C4-2B (cell line): Measurements from ENCODE around the gene OPN1MW.
"Not testable (repeated sequence)": the region's sequence is repeated elsewhere in the genome, so short reads cannot be mapped to it uniquely, and the experiment has no call there.

Experiments used
- H3K27ac ChIP-seq: fragments of 450-650 bp; 2 replicates; pipeline ENCODE4 v1.5.1; 2017
- ZFX ChIP-seq: fragments of 450-650 bp; IDR thresholded peaks from 2 replicates; pipeline ENCODE4 v1.6.1; 2017
- TF ChIP-seq, protein P1 (sequence below): fragments of 450-650 bp; conservative IDR thresholded peaks from 2 replicates; pipeline ENCODE4 v1.5.1; 2017; ENCODE audit warnings: mild to moderate bottlenecking

Gene OPN1MW

DNA sequence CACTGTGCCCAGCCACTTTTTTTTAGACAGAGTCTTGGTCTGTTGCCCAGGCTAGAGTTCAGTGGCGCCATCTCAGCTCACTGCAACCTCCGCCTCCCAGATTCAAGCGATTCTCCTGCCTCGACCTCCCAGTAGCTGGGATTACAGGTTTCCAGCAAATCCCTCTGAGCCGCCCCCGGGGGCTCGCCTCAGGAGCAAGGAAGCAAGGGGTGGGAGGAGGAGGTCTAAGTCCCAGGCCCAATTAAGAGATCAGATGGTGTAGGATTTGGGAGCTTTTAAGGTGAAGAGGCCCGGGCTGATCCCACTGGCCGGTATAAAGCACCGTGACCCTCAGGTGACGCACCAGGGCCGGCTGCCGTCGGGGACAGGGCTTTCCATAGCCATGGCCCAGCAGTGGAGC lies at the start of gene OPN1MW:
Gene OPN1MW, plus strand, starts transcription at position 301 of the 400 bp plus-strand sequence. Its CDS starts 82 bp downstream, at position 383.
- not testable (repeated sequence) for H3K27ac ChIP-seq

DNA sequence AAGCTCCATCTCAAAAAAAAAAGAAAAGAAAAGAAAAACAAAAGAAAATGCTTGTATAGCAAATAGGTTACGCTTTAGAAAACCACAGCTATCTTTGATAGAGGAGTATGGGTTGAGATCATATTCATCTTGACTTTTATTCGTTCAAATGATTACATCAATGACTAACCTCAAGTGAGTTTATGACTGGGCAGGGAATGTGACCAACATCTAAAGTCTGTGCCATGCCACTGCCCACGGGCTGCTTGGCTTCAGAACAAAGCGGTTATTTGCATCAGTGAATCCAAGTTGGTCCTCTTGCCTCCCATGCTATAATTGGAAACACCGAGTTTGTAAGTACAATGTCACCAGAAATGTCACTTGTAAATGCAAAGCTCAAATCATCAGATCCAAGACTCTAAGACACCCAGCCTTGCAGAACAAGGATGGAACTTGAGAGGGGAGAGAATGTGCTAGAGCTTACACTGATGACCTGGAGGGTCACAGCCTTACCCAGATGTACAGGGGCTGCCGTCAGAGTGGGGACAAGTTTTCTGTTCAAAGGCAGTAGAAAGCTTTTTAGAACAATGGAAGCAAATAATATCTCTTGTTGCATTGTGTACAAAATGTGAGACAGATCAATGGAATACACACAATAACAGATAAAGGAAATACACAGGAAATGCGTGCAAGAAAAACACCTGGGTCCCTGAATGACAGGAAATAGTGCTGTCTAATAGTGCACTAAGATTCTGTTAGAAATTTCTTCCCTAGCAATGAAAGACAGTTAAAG lies 46.8 kb upstream of the OPN1MW start:
- TF ChIP-seq, protein P1, sequence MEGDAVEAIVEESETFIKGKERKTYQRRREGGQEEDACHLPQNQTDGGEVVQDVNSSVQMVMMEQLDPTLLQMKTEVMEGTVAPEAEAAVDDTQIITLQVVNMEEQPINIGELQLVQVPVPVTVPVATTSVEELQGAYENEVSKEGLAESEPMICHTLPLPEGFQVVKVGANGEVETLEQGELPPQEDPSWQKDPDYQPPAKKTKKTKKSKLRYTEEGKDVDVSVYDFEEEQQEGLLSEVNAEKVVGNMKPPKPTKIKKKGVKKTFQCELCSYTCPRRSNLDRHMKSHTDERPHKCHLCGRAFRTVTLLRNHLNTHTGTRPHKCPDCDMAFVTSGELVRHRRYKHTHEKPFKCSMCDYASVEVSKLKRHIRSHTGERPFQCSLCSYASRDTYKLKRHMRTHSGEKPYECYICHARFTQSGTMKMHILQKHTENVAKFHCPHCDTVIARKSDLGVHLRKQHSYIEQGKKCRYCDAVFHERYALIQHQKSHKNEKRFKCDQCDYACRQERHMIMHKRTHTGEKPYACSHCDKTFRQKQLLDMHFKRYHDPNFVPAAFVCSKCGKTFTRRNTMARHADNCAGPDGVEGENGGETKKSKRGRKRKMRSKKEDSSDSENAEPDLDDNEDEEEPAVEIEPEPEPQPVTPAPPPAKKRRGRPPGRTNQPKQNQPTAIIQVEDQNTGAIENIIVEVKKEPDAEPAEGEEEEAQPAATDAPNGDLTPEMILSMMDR, result no peak
- TF ChIP-seq ZFX, result no peak
- no peak overlapping the region for H3K27ac ChIP-seq

DNA sequence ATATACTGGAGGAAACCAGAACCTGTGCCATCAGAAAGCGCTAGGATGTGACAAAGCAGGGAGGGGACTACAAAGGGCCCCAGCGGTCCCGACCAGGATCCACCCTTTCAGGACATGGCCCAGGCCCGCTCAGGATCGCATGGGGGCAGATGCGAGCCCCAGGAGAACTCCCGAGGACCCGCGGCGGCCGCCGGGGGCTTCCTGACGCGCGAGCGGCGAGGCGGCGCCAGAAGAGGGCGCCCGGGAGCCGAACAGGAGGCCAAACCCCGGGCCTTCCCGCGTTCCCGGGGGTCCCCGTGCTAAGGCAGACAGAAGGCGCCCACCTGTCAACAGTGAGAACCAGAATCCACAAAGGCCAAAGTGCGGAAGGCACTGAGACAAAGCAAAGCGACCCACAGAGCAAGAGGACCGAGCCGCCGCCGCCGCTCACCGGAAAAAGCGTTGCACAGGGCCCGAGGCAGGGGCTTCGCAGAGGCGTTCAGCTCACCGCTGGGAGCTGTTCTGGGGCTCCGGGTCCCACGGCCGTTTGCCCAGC lies 45.7 kb upstream of the OPN1MW start:
- no peak overlapping the region for H3K27ac ChIP-seq
- no peak for TF ChIP-seq ZFX
- TF ChIP-seq, protein P1, result peak; percentile 86

DNA sequence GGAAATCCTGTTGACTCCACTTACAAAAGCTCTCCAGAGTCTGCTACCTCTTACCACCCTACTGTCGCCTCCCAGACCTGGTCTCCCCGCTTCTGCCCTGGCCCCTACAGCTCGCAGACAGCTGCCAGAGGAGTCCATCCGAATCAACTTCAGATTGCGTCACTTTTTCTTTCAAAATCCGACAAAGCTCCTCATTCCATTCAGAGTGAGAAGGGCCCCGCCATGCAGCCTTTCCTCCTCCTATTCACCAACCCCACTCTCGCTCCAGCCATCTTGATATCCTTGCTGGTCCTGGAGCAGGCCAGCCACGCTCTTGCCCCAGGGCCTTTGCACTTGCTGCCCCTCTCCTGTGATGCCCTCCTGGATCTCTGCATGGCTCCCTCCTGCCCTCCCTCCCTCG lies 43.5 kb upstream of the OPN1MW start:
- TF ChIP-seq, protein P1, result no peak

DNA sequence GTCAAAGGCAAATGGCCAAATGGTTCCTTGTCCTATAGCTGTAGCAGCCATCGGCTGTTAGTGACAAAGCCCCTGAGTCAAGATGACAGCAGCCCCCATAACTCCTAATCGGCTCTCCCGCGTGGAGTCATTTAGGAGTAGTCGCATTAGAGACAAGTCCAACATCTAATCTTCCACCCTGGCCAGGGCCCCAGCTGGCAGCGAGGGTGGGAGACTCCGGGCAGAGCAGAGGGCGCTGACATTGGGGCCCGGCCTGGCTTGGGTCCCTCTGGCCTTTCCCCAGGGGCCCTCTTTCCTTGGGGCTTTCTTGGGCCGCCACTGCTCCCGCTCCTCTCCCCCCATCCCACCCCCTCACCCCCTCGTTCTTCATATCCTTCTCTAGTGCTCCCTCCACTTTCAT lies 42.2 kb upstream of the OPN1MW start:
- TF ChIP-seq ZFX, result no peak
- TF ChIP-seq, protein P1, result no peak

More for the DNA sequence above, 43.5 kb upstream of the OPN1MW start:
- no peak overlapping the region for H3K27ac ChIP-seq

DNA sequence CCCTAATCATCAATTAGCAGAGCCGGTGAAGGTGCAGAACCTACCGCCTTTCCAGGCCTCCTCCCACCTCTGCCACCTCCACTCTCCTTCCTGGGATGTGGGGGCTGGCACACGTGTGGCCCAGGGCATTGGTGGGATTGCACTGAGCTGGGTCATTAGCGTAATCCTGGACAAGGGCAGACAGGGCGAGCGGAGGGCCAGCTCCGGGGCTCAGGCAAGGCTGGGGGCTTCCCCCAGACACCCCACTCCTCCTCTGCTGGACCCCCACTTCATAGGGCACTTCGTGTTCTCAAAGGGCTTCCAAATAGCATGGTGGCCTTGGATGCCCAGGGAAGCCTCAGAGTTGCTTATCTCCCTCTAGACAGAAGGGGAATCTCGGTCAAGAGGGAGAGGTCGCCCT lies 41.7 kb upstream of the OPN1MW start:
- H3K27ac ChIP-seq, result no peak overlapping the region
- TF ChIP-seq, protein P1, result no peak
- TF ChIP-seq ZFX, result no peak

More for the DNA sequence above, 42.2 kb upstream of the OPN1MW start:
- no peak overlapping the region for H3K27ac ChIP-seq

DNA sequence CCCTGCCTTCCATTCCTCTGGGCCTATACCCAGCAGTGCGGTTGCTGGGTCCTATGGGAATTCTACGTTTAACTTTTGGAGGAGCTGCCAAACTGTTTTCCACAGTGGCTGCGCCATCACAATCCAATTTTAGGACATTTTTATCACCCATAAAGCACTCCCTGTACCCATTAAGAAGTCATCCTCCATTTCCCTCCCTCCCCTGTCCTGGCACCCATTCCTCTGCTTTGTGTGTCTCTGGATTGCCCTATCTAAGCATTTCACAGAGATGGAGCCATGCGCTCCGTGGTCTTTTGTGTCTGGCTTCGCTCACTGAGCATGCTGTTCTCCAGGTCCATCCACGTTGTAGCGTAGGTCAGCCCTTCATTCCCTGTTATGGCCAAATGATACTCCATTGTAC lies 40.0 kb upstream of the OPN1MW start:
- TF ChIP-seq, protein P1, result no peak
- no peak overlapping the region for H3K27ac ChIP-seq
